ENCODE data around the gene KRTDAP. TPM values are rescaled to one million over a fixed set of nuclear protein-coding genes. Genes with fewer than 3 reads are reported as not detected.

The KRTDAP gene
- total RNA-seq, 1 experiment from 2014 or later, result not detected

- CTCF ChIA-PET, result no interaction called here
- intact Hi-C loops (cut with micrococcal nuclease; ENCODE audit: unreplicated experiment), result no loop called here
- H3K4me1 ChIP-seq (ENCODE audit: insufficient read depth, low read length, poor library complexity, severe bottlenecking), result peaks cover 15% of the 10 kb centered on the region
- H3K36me3 ChIP-seq (ENCODE audit: insufficient read depth, low read length, poor library complexity, severe bottlenecking), result no peaks in the 10 kb centered on the region
- H3K27ac ChIP-seq (ENCODE audit: low read depth, low read length, poor library complexity, severe bottlenecking), result no peak overlapping the region
- TF ChIP-seq CTCF (conservative IDR thresholded peaks at IDR 0.05; ENCODE audit: low read depth, low read length) (no peak), EZH2 (IDR thresholded peaks at IDR 0.05; ENCODE audit: borderline replicate concordance, low read depth, low read length, poor library complexity, severe bottlenecking) (no peak)
- DNase-seq (ENCODE audit: low spot score), result no peak
- no peaks in the 10 kb centered on the region for H3K9me3 ChIP-seq (ENCODE audit: low read depth, low read length, poor library complexity, severe bottlenecking)
- no TSS peak for BruUV-seq (replicated peaks)
- POLR2A ChIA-PET (ENCODE audit: low non-redundant PET), result no interaction called here
- H3K27me3 ChIP-seq (replicated peaks; ENCODE audit: insufficient read depth, low read depth, low read length, poor library complexity), result no peaks in the 10 kb centered on the region
- no peak overlapping the region for H3K4me3 ChIP-seq (ENCODE audit: low read depth, low read length, poor library complexity, severe bottlenecking)
These were observed 50.3 kb downstream of the KRTDAP start for GRCh38 chr19:35439921-35440320.

- intact Hi-C loops (cut with micrococcal nuclease; ENCODE audit: unreplicated experiment), result no loop called here
- no TSS peak for BruUV-seq (replicated peaks)
- CTCF ChIA-PET, result no interaction called here
- TF ChIP-seq CTCF (conservative IDR thresholded peaks at IDR 0.05; ENCODE audit: low read depth, low read length) (no peak), EZH2 (IDR thresholded peaks at IDR 0.05; ENCODE audit: borderline replicate concordance, low read depth, low read length, poor library complexity, severe bottlenecking) (no peak)
- Histone ChIP-seq H3K27ac (ENCODE audit: low read depth, low read length, poor library complexity, severe bottlenecking) (no peak overlapping the region), H3K9me3 (ENCODE audit: low read depth, low read length, poor library complexity, severe bottlenecking) (no peaks in the 10 kb centered on the region), H3K36me3 (ENCODE audit: insufficient read depth, low read length, poor library complexity, severe bottlenecking) (no peaks in the 10 kb centered on the region), H3K4me1 (ENCODE audit: insufficient read depth, low read length, poor library complexity, severe bottlenecking) (peaks cover 15% of the 10 kb centered on the region), H3K4me3 (ENCODE audit: low read depth, low read length, poor library complexity, severe bottlenecking) (no peak overlapping the region), H3K27me3 (replicated peaks; ENCODE audit: insufficient read depth, low read depth, low read length, poor library complexity) (no peaks in the 10 kb centered on the region)
- DNase-seq (ENCODE audit: low spot score), result no peak
- POLR2A ChIA-PET (ENCODE audit: low non-redundant PET), result no interaction called here
These were observed 51.7 kb downstream of the KRTDAP start for GRCh38 chr19:35438527-35438926.

- Histone ChIP-seq H3K4me3 (ENCODE audit: low read depth, low read length, poor library complexity, severe bottlenecking) (no peak overlapping the region), H3K36me3 (ENCODE audit: insufficient read depth, low read length, poor library complexity, severe bottlenecking) (no peaks in the 10 kb centered on the region), H3K27me3 (replicated peaks; ENCODE audit: insufficient read depth, low read depth, low read length, poor library complexity) (no peaks in the 10 kb centered on the region), H3K9me3 (ENCODE audit: low read depth, low read length, poor library complexity, severe bottlenecking) (no peaks in the 10 kb centered on the region), H3K27ac (ENCODE audit: low read depth, low read length, poor library complexity, severe bottlenecking) (no peak overlapping the region), H3K4me1 (ENCODE audit: insufficient read depth, low read length, poor library complexity, severe bottlenecking) (peaks cover 15% of the 10 kb centered on the region)
- intact Hi-C loops (cut with micrococcal nuclease; ENCODE audit: unreplicated experiment), result no loop called here
- POLR2A ChIA-PET (ENCODE audit: low non-redundant PET), result no interaction called here
- CTCF ChIA-PET, result no interaction called here
- no TSS peak for BruUV-seq (replicated peaks)
- DNase-seq (ENCODE audit: low spot score), result no peak
- TF ChIP-seq CTCF (conservative IDR thresholded peaks at IDR 0.05; ENCODE audit: low read depth, low read length), result no peak
- no peak for TF ChIP-seq EZH2 (IDR thresholded peaks at IDR 0.05; ENCODE audit: borderline replicate concordance, low read depth, low read length, poor library complexity, severe bottlenecking)
These were observed 52.2 kb downstream of the KRTDAP start for GRCh38 chr19:35438096-35438495.

Data from A673 (cell line).